ENCODE results near the gene UGT1A3. TPM values are rescaled to one million over a fixed set of nuclear protein-coding genes. Genes with fewer than 3 reads are reported as not detected.

The UGT1A3 gene
- total RNA-seq, 5 donors from 2014 or later (not counting 1 experiment from before 2014, with no cell fraction given) = not detected

DNA sequence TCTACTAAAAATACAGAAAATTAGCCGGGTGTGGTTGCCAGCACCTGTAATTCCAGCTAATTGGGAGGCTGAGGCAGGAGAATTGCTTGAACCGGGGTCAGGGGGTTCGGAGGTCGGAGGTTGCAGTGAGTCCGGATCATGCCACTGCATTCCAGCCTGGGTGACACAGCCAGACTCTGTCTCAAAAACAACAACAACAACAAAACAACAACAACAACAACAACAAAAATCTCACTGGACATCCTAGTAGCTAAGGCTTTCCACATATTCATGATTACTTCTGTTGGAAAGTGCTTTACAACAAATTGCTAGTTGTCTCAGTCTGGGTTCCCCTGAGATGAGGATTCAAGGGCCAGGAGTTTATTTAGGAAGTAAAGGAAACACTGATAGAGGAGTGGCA, 45.0 kb downstream of the UGT1A3 start:
- POLR2A ChIA-PET = no interaction called here
- H3K27ac ChIP-seq (ENCODE audit: low read length) = no peak overlapping the region
- no peaks in the 10 kb centered on the region for H3K9me3 ChIP-seq
- peaks cover 3 to 13% (median 7%) of the 10 kb centered on the region in 3 donors for H3K9me3 Mint-ChIP-seq
- H3K4me1 ChIP-seq (ENCODE audit: control insufficient read depth in 1 of 2, extremely low read depth in 1 of 2, insufficient read depth in 2 of 2, low read length in 2 of 2) = no peaks in the 10 kb centered on the region
- DNase-seq (no peak), ATAC-seq (replicated peaks in 1 of 4) (no peak)
- no peak overlapping the region for H3K4me3 ChIP-seq (ENCODE audit: control insufficient read depth in 1 of 2, extremely low read depth in 1 of 2, low read length in 1 of 2)
- H3K4me3 Mint-ChIP-seq = no peak overlapping the region
- H3K27ac Mint-ChIP-seq = no peak overlapping the region
- no peaks in the 10 kb centered on the region for H3K36me3 Mint-ChIP-seq
- CTCF ChIA-PET = no interaction called here
- peaks cover 0 to 20% of the 10 kb centered on the region in 2 experiments for H3K27me3 ChIP-seq (replicated peaks in 1 of 2; ENCODE audit: control insufficient read depth in 2 of 2, extremely low read depth in 1 of 2, insufficient read depth in 2 of 2, low read length in 1 of 2)
- 85% methylated on average over 5 of the region's 5 CpGs for WGBS (ENCODE audit: insufficient coverage)
- no peaks in the 10 kb centered on the region for H3K4me1 Mint-ChIP-seq
- peaks cover 16 to 25% of the 10 kb centered on the region in 2 donors for H3K27me3 Mint-ChIP-seq
- H3K36me3 ChIP-seq (ENCODE audit: control insufficient read depth in 2 of 2, extremely low read depth in 1 of 2, insufficient read depth in 1 of 2, low read length in 1 of 2) = no peaks in the 10 kb centered on the region

GRCh38 chr2:233775414-233775813, 46.6 kb downstream of the UGT1A3 start:
- H3K36me3 Mint-ChIP-seq = no peaks in the 10 kb centered on the region
- ATAC-seq (replicated peaks in 1 of 4) = no peak
- H3K4me1 Mint-ChIP-seq = no peaks in the 10 kb centered on the region
- ChIA-PET CTCF (no interaction called here), POLR2A (no interaction called here)
- peaks cover 23 to 26% of the 10 kb centered on the region in 2 donors for H3K27me3 Mint-ChIP-seq
- 87% methylated on average over 2 of the region's 6 CpGs for WGBS (ENCODE audit: insufficient coverage)
- Histone ChIP-seq H3K4me1 (ENCODE audit: control insufficient read depth in 1 of 2, extremely low read depth in 1 of 2, insufficient read depth in 2 of 2, low read length in 2 of 2) (no peaks in the 10 kb centered on the region), H3K36me3 (ENCODE audit: control insufficient read depth in 2 of 2, extremely low read depth in 1 of 2, insufficient read depth in 1 of 2, low read length in 1 of 2) (no peaks in the 10 kb centered on the region), H3K27ac (ENCODE audit: low read length) (no peak overlapping the region), H3K9me3 (no peaks in the 10 kb centered on the region), H3K27me3 (replicated peaks in 1 of 2; ENCODE audit: control insufficient read depth in 2 of 2, extremely low read depth in 1 of 2, insufficient read depth in 2 of 2, low read length in 1 of 2) (peaks cover 0 to 24% of the 10 kb centered on the region in 2 experiments), H3K4me3 (ENCODE audit: control insufficient read depth in 1 of 2, extremely low read depth in 1 of 2, low read length in 1 of 2) (no peak overlapping the region)
- H3K9me3 Mint-ChIP-seq = peaks cover 3 to 13% (median 7%) of the 10 kb centered on the region in 3 donors
- H3K27ac Mint-ChIP-seq = no peak overlapping the region
- no peak overlapping the region for H3K4me3 Mint-ChIP-seq
- no peak for DNase-seq

GRCh38 chr2:233778030-233778429, 49.2 kb downstream of the UGT1A3 start, which contains the start of gene MROH2A:
Gene MROH2A, plus strand, starts transcription at chr2:233778330. Its CDS starts 1,029 bp downstream, at chr2:233779359.
- no peaks in the 10 kb centered on the region for H3K4me1 Mint-ChIP-seq
- H3K4me3 Mint-ChIP-seq = no peak within 1 kb of the TSS
- Histone ChIP-seq H3K27me3 (replicated peaks in 1 of 2; ENCODE audit: control insufficient read depth in 2 of 2, extremely low read depth in 1 of 2, insufficient read depth in 2 of 2, low read length in 1 of 2) (peaks cover 0 to 22% of the 10 kb centered on the region in 2 experiments), H3K9me3 (no peaks in the 10 kb centered on the region), H3K36me3 (ENCODE audit: control insufficient read depth in 2 of 2, extremely low read depth in 1 of 2, insufficient read depth in 1 of 2, low read length in 1 of 2) (no peaks in the 10 kb centered on the region), H3K27ac (ENCODE audit: low read length) (no peak within 1 kb of the TSS), H3K4me3 (ENCODE audit: control insufficient read depth in 1 of 2, extremely low read depth in 1 of 2, low read length in 1 of 2) (no peak within 1 kb of the TSS), H3K4me1 (ENCODE audit: control insufficient read depth in 1 of 2, extremely low read depth in 1 of 2, insufficient read depth in 2 of 2, low read length in 2 of 2) (no peaks in the 10 kb centered on the region)
- WGBS (ENCODE audit: insufficient coverage) = no CpG with 5 or more reads among the region's 2 CpGs
- no peak for DNase-seq
- ChIA-PET POLR2A (no interaction called here), CTCF (no interaction called here)
- H3K9me3 Mint-ChIP-seq = peaks cover 3 to 13% (median 7%) of the 10 kb centered on the region in 3 donors
- ATAC-seq (replicated peaks in 1 of 4) = no peak
- no peaks in the 10 kb centered on the region for H3K36me3 Mint-ChIP-seq
- no peak within 1 kb of the TSS for H3K27ac Mint-ChIP-seq
- peaks cover 24 to 32% of the 10 kb centered on the region in 2 donors for H3K27me3 Mint-ChIP-seq

DNA sequence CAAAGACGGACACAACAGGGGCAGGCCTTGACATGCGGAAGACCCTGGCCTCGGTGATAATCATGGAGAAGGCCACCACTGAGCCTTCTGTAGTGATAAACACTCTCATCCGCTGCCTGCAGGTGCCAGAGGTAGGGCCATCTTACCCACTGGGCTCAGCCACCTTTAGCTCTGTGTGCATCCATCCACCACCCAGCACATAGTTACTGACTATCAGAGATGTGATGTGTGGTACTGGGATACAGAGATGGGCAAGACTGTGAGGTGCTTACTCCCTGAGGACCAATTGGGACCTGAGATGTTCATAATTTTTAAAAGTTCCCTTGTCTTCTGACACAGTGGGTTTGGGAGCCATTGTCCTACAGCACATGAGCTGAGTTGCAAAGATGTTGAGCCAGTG, 50.9 kb downstream of the UGT1A3 start:
- H3K9me3 Mint-ChIP-seq = peaks cover 3 to 13% (median 7%) of the 10 kb centered on the region in 3 donors
- Histone ChIP-seq H3K27ac (ENCODE audit: low read length) (no peak overlapping the region), H3K36me3 (ENCODE audit: control insufficient read depth in 2 of 2, extremely low read depth in 1 of 2, insufficient read depth in 1 of 2, low read length in 1 of 2) (no peaks in the 10 kb centered on the region), H3K9me3 (no peaks in the 10 kb centered on the region), H3K4me3 (ENCODE audit: control insufficient read depth in 1 of 2, extremely low read depth in 1 of 2, low read length in 1 of 2) (no peak overlapping the region), H3K4me1 (ENCODE audit: control insufficient read depth in 1 of 2, extremely low read depth in 1 of 2, insufficient read depth in 2 of 2, low read length in 2 of 2) (no peaks in the 10 kb centered on the region), H3K27me3 (replicated peaks in 1 of 2; ENCODE audit: control insufficient read depth in 2 of 2, extremely low read depth in 1 of 2, insufficient read depth in 2 of 2, low read length in 1 of 2) (peaks cover 0 to 26% of the 10 kb centered on the region in 2 experiments)
- H3K36me3 Mint-ChIP-seq = no peaks in the 10 kb centered on the region
- POLR2A ChIA-PET = no interaction called here
- no peak overlapping the region for H3K4me3 Mint-ChIP-seq
- 71% methylated on average over 3 of the region's 4 CpGs for WGBS (ENCODE audit: insufficient coverage)
- ATAC-seq (replicated peaks in 1 of 4) (no peak), DNase-seq (no peak)
- no peak overlapping the region for H3K27ac Mint-ChIP-seq
- no peaks in the 10 kb centered on the region for H3K4me1 Mint-ChIP-seq
- CTCF ChIA-PET = interaction anchor here in 1 of 2 donors (0.6 kb wide), 1 partner anchor 1354 kb away, joined by 3 read pairs; no protein-coding TSS in a partner anchor
- H3K27me3 Mint-ChIP-seq = peaks cover 29 to 37% of the 10 kb centered on the region in 2 donors

GRCh38 chr2:233780771-233781170, 51.9 kb downstream of the UGT1A3 start:
- peaks cover 3% of the 10 kb centered on the region for H3K36me3 Mint-ChIP-seq
- no peaks in the 10 kb centered on the region for H3K4me1 ChIP-seq (ENCODE audit: control insufficient read depth in 1 of 2, extremely low read depth in 1 of 2, insufficient read depth in 2 of 2, low read length in 2 of 2)
- CTCF ChIA-PET = no interaction called here
- H3K27ac ChIP-seq (ENCODE audit: low read length) = no peak overlapping the region
- no peak for ATAC-seq (replicated peaks in 1 of 4)
- H3K4me3 ChIP-seq (ENCODE audit: control insufficient read depth in 1 of 2, extremely low read depth in 1 of 2, low read length in 1 of 2) = no peak overlapping the region
- WGBS (ENCODE audit: insufficient coverage) = no CpG with 5 or more reads among the region's 4 CpGs
- H3K36me3 ChIP-seq (ENCODE audit: control insufficient read depth in 2 of 2, extremely low read depth in 1 of 2, insufficient read depth in 1 of 2, low read length in 1 of 2) = no peaks in the 10 kb centered on the region
- H3K9me3 Mint-ChIP-seq = peaks cover 3 to 7% (median 6%) of the 10 kb centered on the region in 3 donors
- no peak overlapping the region for H3K27ac Mint-ChIP-seq
- DNase-seq = no peak
- no peaks in the 10 kb centered on the region for H3K4me1 Mint-ChIP-seq
- peaks cover 27 to 32% of the 10 kb centered on the region in 2 donors for H3K27me3 Mint-ChIP-seq
- no peak overlapping the region for H3K4me3 Mint-ChIP-seq
- no peaks in the 10 kb centered on the region for H3K9me3 ChIP-seq
- peaks cover 0 to 26% of the 10 kb centered on the region in 2 experiments for H3K27me3 ChIP-seq (replicated peaks in 1 of 2; ENCODE audit: control insufficient read depth in 2 of 2, extremely low read depth in 1 of 2, insufficient read depth in 2 of 2, low read length in 1 of 2)
- POLR2A ChIA-PET = interaction anchor here in 1 of 2 donors (0.5 kb wide), 1 partner anchor 10 kb away, joined by 3 read pairs; no protein-coding TSS in a partner anchor

GRCh38 chr2:233789554-233789953, 60.7 kb downstream of the UGT1A3 start:
- Mint-ChIP-seq H3K4me3 (no peak overlapping the region), H3K4me1 (no peaks in the 10 kb centered on the region), H3K27ac (no peak overlapping the region), H3K9me3 (peaks cover 0 to 6% (median 5%) of the 10 kb centered on the region in 3 donors), H3K27me3 (peaks cover 9 to 18% of the 10 kb centered on the region in 2 donors), H3K36me3 (peaks cover 3% of the 10 kb centered on the region)
- no peak overlapping the region for H3K4me3 ChIP-seq (ENCODE audit: control insufficient read depth in 1 of 2, extremely low read depth in 1 of 2, low read length in 1 of 2)
- H3K9me3 ChIP-seq = no peaks in the 10 kb centered on the region
- no peak for DNase-seq
- ATAC-seq (replicated peaks in 1 of 4) = no peak
- 92% methylated on average over 5 of the region's 7 CpGs for WGBS (ENCODE audit: insufficient coverage)
- CTCF ChIA-PET = no interaction called here
- no peaks in the 10 kb centered on the region for H3K4me1 ChIP-seq (ENCODE audit: control insufficient read depth in 1 of 2, extremely low read depth in 1 of 2, insufficient read depth in 2 of 2, low read length in 2 of 2)
- H3K27ac ChIP-seq (ENCODE audit: low read length) = no peak overlapping the region
- peaks cover 0 to 16% of the 10 kb centered on the region in 2 experiments for H3K27me3 ChIP-seq (replicated peaks in 1 of 2; ENCODE audit: control insufficient read depth in 2 of 2, extremely low read depth in 1 of 2, insufficient read depth in 2 of 2, low read length in 1 of 2)
- POLR2A ChIA-PET = no interaction called here
- no peaks in the 10 kb centered on the region for H3K36me3 ChIP-seq (ENCODE audit: control insufficient read depth in 2 of 2, extremely low read depth in 1 of 2, insufficient read depth in 1 of 2, low read length in 1 of 2)
